H7 (cell line): ENCODE results near the gene CYP27B1. TPM values are rescaled to one million over a fixed set of nuclear protein-coding genes. Genes with fewer than 3 reads are reported as not detected.

Experiments used
- DNase-seq: peaks from one replicate; pipeline ENCODE4 v3.0.0; 2012
- H3K27me3 ChIP-seq: 2 replicates; pipeline ENCODE4 v1.6.0; 2011; ENCODE audit warnings: mild to moderate bottlenecking, low read length; ENCODE audit not compliant: control insufficient read depth, insufficient read depth
- H3K36me3 ChIP-seq: replicated peaks from 2 replicates; pipeline ENCODE4 v1.5.1; 2011; ENCODE audit warnings: low read length; ENCODE audit not compliant: control insufficient read depth, insufficient read depth
- H3K4me3 ChIP-seq: 2 replicates; pipeline ENCODE4 v1.5.1; 2011; ENCODE audit warnings: low read depth, mild to moderate bottlenecking, control low read depth, low read length, moderate library complexity; ENCODE audit not compliant: insufficient read depth
- total RNA-seq: library from RNA; depleted of rRNA; stranded (reverse); fragments of >200 nt; shearing (Covaris generic); gene quantifications from 2 replicates; pipeline ENCODE4 v1.2.3, GENCODE V29; 2014

The CYP27B1 gene
- total RNA-seq, 1 experiment from 2014 or later: 0.59 TPM

GRCh38 chr12:57803319-57803893, 36.5 kb upstream of the CYP27B1 start:
- Histone ChIP-seq H3K36me3 (no peaks in the 10 kb centered on the region; the same call in 1 of the 2 replicates), H3K27me3 (no peaks in the 10 kb centered on the region), H3K4me3 (no peak overlapping the region)
- DNase-seq: peak; percentile 87

DNA sequence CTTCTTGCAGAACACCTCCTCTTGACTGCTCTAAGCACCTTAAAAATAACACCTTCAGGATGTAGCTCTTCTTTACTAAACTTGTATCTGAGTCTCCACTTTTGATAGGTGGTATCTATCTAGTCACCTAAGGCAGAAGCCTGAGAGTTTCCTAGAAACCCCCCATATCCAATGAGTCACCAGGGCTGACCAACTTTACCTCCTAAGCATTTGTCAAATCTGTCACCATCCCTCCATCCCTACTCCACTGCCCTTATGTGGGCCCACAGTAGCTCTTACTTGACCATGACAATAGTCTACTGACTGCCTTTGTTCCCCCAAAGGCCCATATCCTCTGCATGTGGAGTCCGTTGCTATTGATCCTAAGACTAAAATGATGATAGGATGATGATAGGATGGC, 35.7 kb upstream of the CYP27B1 start:
- Histone ChIP-seq H3K4me3 (no peak overlapping the region), H3K36me3 (no peaks in the 10 kb centered on the region; the same call in 1 of the 2 replicates), H3K27me3 (no peaks in the 10 kb centered on the region)
- DNase-seq: no peak

GRCh38 chr12:57800965-57801364, 34.1 kb upstream of the CYP27B1 start:
- Histone ChIP-seq H3K27me3 (no peaks in the 10 kb centered on the region), H3K36me3 (peaks cover 8% of the 10 kb centered on the region), H3K4me3 (no peak overlapping the region)
- no peak for DNase-seq

DNA sequence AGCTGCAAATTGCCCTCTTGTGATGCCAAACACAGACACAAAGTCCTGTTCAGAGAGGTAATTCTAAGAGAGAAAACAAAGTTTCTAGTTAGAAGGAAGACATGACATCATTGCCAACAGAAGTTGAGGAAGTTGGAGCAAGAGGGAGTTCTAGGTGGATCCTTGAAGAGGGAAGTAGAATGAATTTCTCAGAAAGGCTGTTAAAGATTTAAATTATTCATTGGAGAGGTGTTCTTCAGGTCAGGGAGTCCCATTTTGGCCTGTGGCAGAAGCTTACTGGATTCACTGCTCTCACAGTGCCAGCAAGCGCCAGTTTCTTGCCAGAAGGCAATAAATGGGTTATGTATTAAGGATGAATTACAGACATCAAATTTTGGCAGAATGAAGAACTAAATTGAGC, 31.1 kb upstream of the CYP27B1 start:
- Histone ChIP-seq H3K27me3 (no peaks in the 10 kb centered on the region), H3K4me3 (no peak overlapping the region), H3K36me3 (peaks cover 11% of the 10 kb centered on the region)
- DNase-seq: no peak

DNA sequence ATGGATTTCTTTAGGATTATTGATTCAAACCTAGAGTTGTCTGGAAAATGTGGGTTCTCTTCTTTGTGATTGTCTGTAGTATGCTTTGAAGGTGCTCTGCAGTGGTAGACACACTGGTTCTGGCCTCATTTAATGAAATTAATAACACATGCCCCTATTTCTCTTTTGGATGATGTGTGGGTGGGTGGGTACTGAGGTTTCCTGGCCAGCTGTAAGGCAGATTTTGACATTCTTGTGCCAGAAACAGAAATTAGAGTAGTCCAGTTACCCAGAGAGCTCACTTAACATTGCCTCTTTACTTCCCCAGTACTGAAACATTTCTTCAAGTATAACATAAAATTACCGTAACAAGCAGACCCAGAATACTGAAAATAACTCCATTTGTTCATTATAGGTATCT, 30.1 kb upstream of the CYP27B1 start:
- H3K27me3 ChIP-seq: no peaks in the 10 kb centered on the region
- no peak for DNase-seq
- H3K36me3 ChIP-seq: peaks cover 14% of the 10 kb centered on the region
- H3K4me3 ChIP-seq: no peak overlapping the region

DNA sequence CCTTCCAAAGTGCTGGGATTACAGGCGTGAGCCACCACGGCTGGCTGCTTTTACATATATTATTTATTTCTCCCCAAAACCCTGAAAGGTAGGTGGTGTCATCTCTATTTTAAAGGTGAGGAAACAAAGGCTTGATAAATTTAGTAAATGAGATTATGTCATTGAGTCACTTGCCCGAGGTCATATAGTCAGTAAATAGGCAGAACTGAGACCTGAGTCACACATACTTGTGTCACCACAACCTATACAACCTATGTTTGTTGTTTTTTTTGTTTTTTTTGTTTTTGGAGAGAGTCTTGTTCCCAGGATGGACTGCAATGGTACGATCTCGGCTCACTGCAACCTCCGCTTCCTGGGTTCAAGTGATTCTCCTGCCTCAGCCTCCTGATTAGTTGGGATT, 28.5 kb upstream of the CYP27B1 start:
- Histone ChIP-seq H3K27me3 (no peaks in the 10 kb centered on the region), H3K4me3 (no peak overlapping the region), H3K36me3 (peaks cover 14% of the 10 kb centered on the region)
- DNase-seq: no peak

GRCh38 chr12:57793920-57794319, 27.0 kb upstream of the CYP27B1 start:
- Histone ChIP-seq H3K4me3 (no peak overlapping the region), H3K27me3 (no peaks in the 10 kb centered on the region), H3K36me3 (peaks cover 14% of the 10 kb centered on the region)
- no peak for DNase-seq

DNA sequence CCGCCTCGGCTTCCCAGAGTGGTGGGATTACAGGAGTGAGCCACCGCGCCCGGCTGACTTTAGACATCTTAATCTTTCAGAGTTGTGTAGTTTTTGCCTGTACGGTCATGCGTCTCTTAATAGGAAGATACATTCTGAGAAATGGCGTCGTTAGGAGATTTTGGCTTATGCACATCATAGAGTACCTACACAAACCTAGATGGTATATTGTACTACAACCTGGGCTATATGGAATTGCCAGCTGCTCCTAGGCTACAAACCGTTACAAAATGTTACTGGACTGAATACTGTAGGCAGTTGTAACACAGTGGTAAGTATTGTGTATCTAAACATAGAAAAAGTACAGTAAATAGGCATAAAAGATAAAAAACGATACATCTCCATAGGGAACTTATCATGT, 17.0 kb upstream of the CYP27B1 start:
- no peak overlapping the region for H3K4me3 ChIP-seq

GRCh38 chr12:57783466-57783801, 16.6 kb upstream of the CYP27B1 start:
- H3K27me3 ChIP-seq: no peaks in the 10 kb centered on the region
- H3K4me3 ChIP-seq: peak overlapping the region; percentile 97
- H3K36me3 ChIP-seq: peaks cover 8% of the 10 kb centered on the region
- no peak for DNase-seq

More for the DNA sequence above, 17.0 kb upstream of the CYP27B1 start:
- no peak for DNase-seq
- H3K27me3 ChIP-seq: no peaks in the 10 kb centered on the region
- peaks cover 8% of the 10 kb centered on the region for H3K36me3 ChIP-seq

- H3K36me3 ChIP-seq: peaks cover 8% of the 10 kb centered on the region
- H3K27me3 ChIP-seq: no peaks in the 10 kb centered on the region
- peak within 1 kb of the TSS; percentile 97 for H3K4me3 ChIP-seq
- peak; percentile 90 for DNase-seq
Measured at GRCh38 chr12:57782608-57783465, 16.0 kb upstream of the CYP27B1 start, which contains the start of gene TSFM. TSS of gene TSFM (plus strand) at chr12:57782787. CDS start at chr12:57782802, 15 bp downstream.

GRCh38 chr12:57782243-57782607, 15.3 kb upstream of the CYP27B1 start:
- H3K27me3 ChIP-seq: no peaks in the 10 kb centered on the region
- H3K4me3 ChIP-seq: no peak overlapping the region

DNA sequence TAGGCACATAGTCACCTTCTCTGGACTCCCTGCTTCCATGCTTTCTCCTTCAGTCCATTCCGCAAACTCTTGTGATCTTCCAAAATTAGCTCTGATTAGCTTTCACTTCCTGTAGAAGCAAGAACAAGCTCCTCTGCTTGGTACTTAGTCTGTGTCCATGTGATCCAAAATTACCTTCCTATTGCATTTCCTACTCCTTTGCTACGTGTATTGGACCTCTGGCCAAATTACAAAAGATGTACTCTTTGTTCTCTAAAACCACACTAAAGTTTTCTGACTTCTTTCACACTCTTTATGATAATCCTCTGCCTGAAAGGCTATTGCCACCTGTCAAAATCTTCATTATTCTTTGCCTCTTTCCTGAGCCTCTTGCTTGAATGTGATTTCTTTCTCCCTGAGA, 14.9 kb upstream of the CYP27B1 start:
- Histone ChIP-seq H3K27me3 (no peaks in the 10 kb centered on the region), H3K36me3 (peaks cover 5% of the 10 kb centered on the region), H3K4me3 (no peak overlapping the region)
- no peak for DNase-seq

More at GRCh38 chr12:57782243-57782607, 15.3 kb upstream of the CYP27B1 start:
- no peak for DNase-seq
- H3K36me3 ChIP-seq: peaks cover 8% of the 10 kb centered on the region

GRCh38 chr12:57781244-57781643, 14.4 kb upstream of the CYP27B1 start:
- no peak for DNase-seq
- H3K27me3 ChIP-seq: no peaks in the 10 kb centered on the region
- peaks cover 3% of the 10 kb centered on the region for H3K36me3 ChIP-seq
- no peak overlapping the region for H3K4me3 ChIP-seq

- Histone ChIP-seq H3K36me3 (peaks cover 3% of the 10 kb centered on the region), H3K27me3 (no peaks in the 10 kb centered on the region), H3K4me3 (no peak overlapping the region)
- DNase-seq: no peak
Measured at GRCh38 chr12:57780284-57780897, 13.5 kb upstream of the CYP27B1 start.

GRCh38 chr12:57779736-57780135, 12.9 kb upstream of the CYP27B1 start:
- DNase-seq: no peak
- Histone ChIP-seq H3K4me3 (no peak overlapping the region), H3K36me3 (peaks cover 3% of the 10 kb centered on the region), H3K27me3 (no peaks in the 10 kb centered on the region)
